ENCODE measurements around the gene FCF1. TPM values are rescaled to one million over a fixed set of nuclear protein-coding genes. Genes with fewer than 3 reads are reported as not detected.

Gene FCF1
- total and polyA plus RNA-seq, 9 of the 15 experiments (the other 6 are each of a cell fraction or from before 2014, with no cell fraction given) = 6.8 to 91.9 (median 40.0) TPM

GRCh38 chr14:74697011-74697410, 15.9 kb upstream of the FCF1 start (continued):
- TF ChIP-seq PRDM10 (IDR thresholded peaks at IDR 0.05; ENCODE audit: partially characterized antibody) (no peak), BRD4 (IDR thresholded peaks at IDR 0.05) (no peak), ZNF766 (CRISPR knock-in tag; conservative IDR thresholded peaks at IDR 0.05) (no peak), ZNF644 (tag; IDR thresholded peaks at IDR 0.05; ENCODE audit: low read depth) (no peak)

GRCh38 chr14:74697543-74697942, 15.4 kb upstream of the FCF1 start:
- Histone ChIP-seq H4K20me1 (replicated peaks; ENCODE audit: control insufficient read depth, insufficient read depth, low read length) (no peaks in the 10 kb centered on the region), H3K79me2 (ENCODE audit: control insufficient read depth, insufficient read depth, low read length) (peaks cover 28% of the 10 kb centered on the region), H3K4me3 (no peak overlapping the region), H3K4me2 (ENCODE audit: insufficient read depth, low read length) (no peak overlapping the region), H3K9ac (ENCODE audit: insufficient read depth in 1 of 2, low read depth in 2 of 2, low read length in 2 of 2) (no peak overlapping the region), H3K27ac (ENCODE audit: extremely low read depth, low read depth, low read length) (no peak overlapping the region), H3K27me3 (ENCODE audit: control insufficient read depth in 2 of 2, insufficient read depth in 2 of 2, low read length in 2 of 2) (no peaks in the 10 kb centered on the region), H2AFZ (ENCODE audit: low read depth, low read length) (no peak overlapping the region), H3K9me3 (replicated peaks; ENCODE audit: control insufficient read depth, insufficient read depth, low read depth, low read length) (no peaks in the 10 kb centered on the region; the same call in 1 of the 2 replicates), H3K9me1 (ENCODE audit: control insufficient read depth, insufficient read depth, low read length) (peaks cover 4% of the 10 kb centered on the region), H3K36me3 (ENCODE audit: control insufficient read depth, insufficient read depth, low read length) (peaks cover 18% of the 10 kb centered on the region; the same call in 1 of the 3 replicates), H3K4me1 (replicated peaks in 1 of 2; ENCODE audit: control insufficient read depth in 2 of 2, insufficient read depth in 2 of 2, low read length in 2 of 2) (peaks cover 0 to 9% of the 10 kb centered on the region in 2 experiments; a peak in 2 of 5 replicates)
- in situ Hi-C loops (cut with MboI) = no loop called here
- no peak for FAIRE-seq
- ChIA-PET CTCF (ENCODE audit: low intra/inter-chr PET ratio) (interaction anchor here (0.6 kb wide), 1 partner anchor 19 kb away, joined by 3 read pairs; no protein-coding TSS in a partner anchor), POLR2A (interaction anchor here (1.1 kb wide), 1 partner anchor 9 kb away, joined by 3 read pairs; no protein-coding TSS in a partner anchor)
- no peak for ATAC-seq
- no TSS peak for BruUV-seq (replicated peaks)
- intact Hi-C loops (cut with micrococcal nuclease) = no loop called here
- 65% methylated on average over 2 of the region's 2 CpGs for WGBS (ENCODE audit: insufficient coverage, low coverage, missing lambda C conversion rate)
- no peak for DNase-seq (ENCODE audit: extremely low read depth in 1 of 4, low spot score in 3 of 4)
- TF ChIP-seq ZFX (CRISPR knock-in tag; IDR thresholded peaks at IDR 0.05) = no peak
- no peak for TF ChIP-seq PHF21A (IDR thresholded peaks at IDR 0.05; ENCODE audit: borderline replicate concordance, low read depth)
- TF ChIP-seq, protein P1, sequence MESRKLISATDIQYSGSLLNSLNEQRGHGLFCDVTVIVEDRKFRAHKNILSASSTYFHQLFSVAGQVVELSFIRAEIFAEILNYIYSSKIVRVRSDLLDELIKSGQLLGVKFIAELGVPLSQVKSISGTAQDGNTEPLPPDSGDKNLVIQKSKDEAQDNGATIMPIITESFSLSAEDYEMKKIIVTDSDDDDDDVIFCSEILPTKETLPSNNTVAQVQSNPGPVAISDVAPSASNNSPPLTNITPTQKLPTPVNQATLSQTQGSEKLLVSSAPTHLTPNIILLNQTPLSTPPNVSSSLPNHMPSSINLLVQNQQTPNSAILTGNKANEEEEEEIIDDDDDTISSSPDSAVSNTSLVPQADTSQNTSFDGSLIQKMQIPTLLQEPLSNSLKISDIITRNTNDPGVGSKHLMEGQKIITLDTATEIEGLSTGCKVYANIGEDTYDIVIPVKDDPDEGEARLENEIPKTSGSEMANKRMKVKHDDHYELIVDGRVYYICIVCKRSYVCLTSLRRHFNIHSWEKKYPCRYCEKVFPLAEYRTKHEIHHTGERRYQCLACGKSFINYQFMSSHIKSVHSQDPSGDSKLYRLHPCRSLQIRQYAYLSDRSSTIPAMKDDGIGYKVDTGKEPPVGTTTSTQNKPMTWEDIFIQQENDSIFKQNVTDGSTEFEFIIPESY (CRISPR knock-in tag; IDR thresholded peaks at IDR 0.05) = no peak
- no peak for TF ChIP-seq E2F4 (CRISPR knock-in tag; IDR thresholded peaks at IDR 0.05; ENCODE audit: low read depth)
- TF ChIP-seq BDP1 (IDR thresholded peaks at IDR 0.05; ENCODE audit: insufficient read depth, insufficient read length) = no peak
- TF ChIP-seq U2AF2 (optimal IDR thresholded peaks at IDR 0.05; ENCODE audit: low read depth, low read length) = no peak
- no peak for TF ChIP-seq ZBED1 (IDR thresholded peaks at IDR 0.05)
- no peak for TF ChIP-seq L3MBTL2 (IDR thresholded peaks at IDR 0.05)
- TF ChIP-seq XRCC5 (IDR thresholded peaks at IDR 0.05; ENCODE audit: low read depth, low read length) = no peak
- TF ChIP-seq SNIP1 (IDR thresholded peaks at IDR 0.05; ENCODE audit: low read depth) = no peak
- TF ChIP-seq KHSRP (IDR thresholded peaks at IDR 0.05) = no peak
